SK-N-SH (cell line): Measurements from ENCODE around the gene RAB5B.
A peak's percentile ranks its signal among the peaks of the same experiment; 100 is the strongest.

ENCODE experiments used
- CHD2 ChIP-seq: fragments of 150-350 bp; IDR thresholded peaks from 2 replicates; pipeline ENCODE4 v1.6.1; 2018; ENCODE audit warnings: low read length; ENCODE audit not compliant: partially characterized antibody
- EP300 ChIP-seq, 2 experiments: IDR thresholded peaks; 2 replicates each; pipeline versions ENCODE4 v1.4.0 to v1.6.1; 2012; ENCODE audit warnings: borderline replicate concordance in 1 of 2, low read depth in 1 of 2, low read length in 1 of 2
- EZH2phosphoT487 ChIP-seq: fragments of 200-600 bp; sonication (generic); IDR thresholded peaks from 2 replicates; pipeline ENCODE4 v1.6.1; 2017; ENCODE audit warnings: low read depth, mixed run types, mild to moderate bottlenecking, antibody characterized with exemption, moderate library complexity, borderline replicate concordance
- JUND ChIP-seq: IDR thresholded peaks from 2 replicates; pipeline ENCODE4 v1.4.0; 2012
- MXI1 ChIP-seq: IDR thresholded peaks from 2 replicates; pipeline ENCODE4 v1.6.1; 2012; ENCODE audit warnings: mild to moderate bottlenecking, low read depth, low read length, improper control_type of control experiment
- RAD21 ChIP-seq: IDR thresholded peaks from 2 replicates; pipeline ENCODE4 v1.6.1; 2012; ENCODE audit warnings: mild to moderate bottlenecking, low read length
- REST ChIP-seq: IDR thresholded peaks from 2 replicates; pipeline ENCODE4 v1.6.1; 2012; ENCODE audit warnings: mild to moderate bottlenecking, low read depth, low read length, moderate library complexity
- RFX5 ChIP-seq: IDR thresholded peaks from 2 replicates; pipeline ENCODE4 v1.6.1; 2012; ENCODE audit warnings: mild to moderate bottlenecking, improper control_type of control experiment, low read length
- SIN3A ChIP-seq: IDR thresholded peaks from 2 replicates; pipeline ENCODE4 v1.6.1; 2012; ENCODE audit warnings: low read depth, mild to moderate bottlenecking, low read length, moderate library complexity, borderline replicate concordance
- TAF1 ChIP-seq: IDR thresholded peaks from 2 replicates; pipeline ENCODE4 v1.6.1; 2012; ENCODE audit warnings: low read depth, mild to moderate bottlenecking, low read length, moderate library complexity, borderline replicate concordance
- USF2 ChIP-seq: fragments of 150-350 bp; IDR thresholded peaks from 2 replicates; pipeline ENCODE4 v1.6.1; 2017; ENCODE audit warnings: antibody characterized with exemption, low read length, low read depth, borderline replicate concordance
- YY1 ChIP-seq: IDR thresholded peaks from 2 replicates; pipeline ENCODE4 v1.4.0; 2012; ENCODE audit warnings: low read depth, mild to moderate bottlenecking
- ZBTB33 ChIP-seq: IDR thresholded peaks from 2 replicates; pipeline ENCODE4 v1.4.0; 2012; ENCODE audit warnings: low read depth, borderline replicate concordance
- TF ChIP-seq, protein P1 (sequence below): fragments of 200-600 bp; sonication (generic); IDR thresholded peaks from 2 replicates; pipeline ENCODE4 v1.6.1; 2017; ENCODE audit warnings: antibody characterized with exemption, mild to moderate bottlenecking, moderate library complexity

DNA sequence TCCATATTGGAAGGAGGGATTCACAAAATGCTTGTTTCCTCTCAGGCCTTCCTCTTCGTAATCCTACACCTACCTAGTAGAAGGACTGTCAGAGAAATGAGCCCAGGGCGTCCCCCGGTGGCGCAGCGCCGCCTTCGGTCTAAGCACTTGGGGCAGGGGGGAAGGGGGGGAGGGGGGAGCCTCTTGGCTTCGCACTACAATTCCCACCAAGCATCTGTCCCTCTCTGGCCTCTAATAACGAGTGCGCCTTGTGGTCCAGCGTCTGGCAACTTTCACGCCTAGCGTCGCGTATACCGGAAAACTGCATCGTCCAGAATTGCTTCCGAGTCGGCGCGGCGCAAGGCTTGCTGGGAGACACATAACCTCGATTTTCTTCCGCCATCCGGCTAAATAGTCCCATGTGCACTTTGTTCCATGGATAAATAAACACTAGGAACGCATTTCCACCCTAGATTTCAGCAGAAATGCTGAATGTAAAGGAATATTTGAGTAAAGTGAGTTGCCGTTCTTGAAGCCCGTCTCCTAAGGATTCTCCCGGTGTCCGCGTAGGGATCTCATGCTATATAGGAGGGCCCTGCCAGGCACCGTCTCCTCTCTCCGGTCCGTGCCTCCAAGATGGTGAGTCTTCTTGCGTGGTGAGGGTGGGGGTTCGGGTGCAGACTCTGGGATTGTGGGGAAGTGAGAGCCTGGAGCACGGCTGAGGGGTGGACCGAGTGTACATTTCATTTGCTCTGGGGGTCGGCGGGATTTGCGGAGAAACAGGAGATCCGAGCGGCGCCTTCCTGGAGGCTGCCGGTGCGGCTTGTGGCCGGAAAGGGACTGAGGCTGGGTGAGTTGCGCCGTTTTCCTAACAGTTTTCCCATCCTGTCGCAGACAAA, 67.9 kb downstream of the RAB5B start, which contains the start of gene RPS26:
- peak; percentile 75 for TF ChIP-seq SIN3A
- peak; percentile 81; the same call in 1 of the 2 replicates for TF ChIP-seq YY1
- TF ChIP-seq EZH2phosphoT487, result no peak
- 0 out of 2 replicates have a peak, but pooled peaks have one; percentile 22 for TF ChIP-seq RFX5
- peak; percentile 98 for TF ChIP-seq TAF1
- TF ChIP-seq, protein P1, sequence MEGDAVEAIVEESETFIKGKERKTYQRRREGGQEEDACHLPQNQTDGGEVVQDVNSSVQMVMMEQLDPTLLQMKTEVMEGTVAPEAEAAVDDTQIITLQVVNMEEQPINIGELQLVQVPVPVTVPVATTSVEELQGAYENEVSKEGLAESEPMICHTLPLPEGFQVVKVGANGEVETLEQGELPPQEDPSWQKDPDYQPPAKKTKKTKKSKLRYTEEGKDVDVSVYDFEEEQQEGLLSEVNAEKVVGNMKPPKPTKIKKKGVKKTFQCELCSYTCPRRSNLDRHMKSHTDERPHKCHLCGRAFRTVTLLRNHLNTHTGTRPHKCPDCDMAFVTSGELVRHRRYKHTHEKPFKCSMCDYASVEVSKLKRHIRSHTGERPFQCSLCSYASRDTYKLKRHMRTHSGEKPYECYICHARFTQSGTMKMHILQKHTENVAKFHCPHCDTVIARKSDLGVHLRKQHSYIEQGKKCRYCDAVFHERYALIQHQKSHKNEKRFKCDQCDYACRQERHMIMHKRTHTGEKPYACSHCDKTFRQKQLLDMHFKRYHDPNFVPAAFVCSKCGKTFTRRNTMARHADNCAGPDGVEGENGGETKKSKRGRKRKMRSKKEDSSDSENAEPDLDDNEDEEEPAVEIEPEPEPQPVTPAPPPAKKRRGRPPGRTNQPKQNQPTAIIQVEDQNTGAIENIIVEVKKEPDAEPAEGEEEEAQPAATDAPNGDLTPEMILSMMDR, result peak; percentile 50
- TF ChIP-seq CHD2, result peak; percentile 97
- TF ChIP-seq EP300 (IDR thresholded peaks at IDR 0.05; ENCODE audit: borderline replicate concordance in 1 of 2, low read depth in 1 of 2, low read length in 1 of 2), result no peak
- peak; percentile 71 for TF ChIP-seq RAD21
- TF ChIP-seq JUND, result peak; percentile 43; the same call in 1 of the 2 replicates
- no peak for TF ChIP-seq ZBTB33
- TF ChIP-seq REST, result peak; percentile 74; the same call in 1 of the 2 replicates
- TF ChIP-seq USF2, result no peak
- TF ChIP-seq MXI1, result peak; percentile 60; the same call in 1 of the 2 replicates
